HG02970 (cell line): ENCODE results near the gene ERVH48-1.
"Not testable (repeated sequence)": the region's sequence is repeated elsewhere in the genome, so short reads cannot be mapped to it uniquely, and the experiment has no call there.

Source experiments
- ATAC-seq: cut with Tn5 transposase; IDR thresholded peaks from one replicate; pipeline ENCODE4 v1.9.1; 2021; ENCODE audit warnings: mild to moderate bottlenecking, moderate library complexity, moderate number of reproducible peaks; ENCODE audit not compliant: unreplicated experiment, low FRiP score

The ERVH48-1 gene

DNA sequence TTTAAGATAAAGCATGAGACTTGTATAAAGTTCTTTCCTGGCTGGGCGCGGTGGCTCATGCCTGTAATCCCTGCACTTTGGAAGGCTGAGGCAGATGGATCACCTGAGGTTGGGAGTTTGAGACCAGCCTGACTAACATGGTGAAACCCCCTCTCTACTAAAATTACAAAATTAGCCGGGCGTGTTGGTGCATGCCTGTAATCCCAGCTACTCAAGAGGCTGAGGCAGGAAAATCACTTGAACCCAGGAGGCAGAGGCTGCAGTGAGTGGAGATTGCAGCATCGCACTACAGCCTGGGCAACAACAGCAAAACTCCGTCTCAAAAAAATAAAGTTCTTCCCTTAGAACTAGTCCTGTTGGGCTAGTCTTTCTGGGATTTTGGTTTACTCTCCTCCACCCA, 13.5 kb downstream of the ERVH48-1 start:
- not testable (repeated sequence) for ATAC-seq

DNA sequence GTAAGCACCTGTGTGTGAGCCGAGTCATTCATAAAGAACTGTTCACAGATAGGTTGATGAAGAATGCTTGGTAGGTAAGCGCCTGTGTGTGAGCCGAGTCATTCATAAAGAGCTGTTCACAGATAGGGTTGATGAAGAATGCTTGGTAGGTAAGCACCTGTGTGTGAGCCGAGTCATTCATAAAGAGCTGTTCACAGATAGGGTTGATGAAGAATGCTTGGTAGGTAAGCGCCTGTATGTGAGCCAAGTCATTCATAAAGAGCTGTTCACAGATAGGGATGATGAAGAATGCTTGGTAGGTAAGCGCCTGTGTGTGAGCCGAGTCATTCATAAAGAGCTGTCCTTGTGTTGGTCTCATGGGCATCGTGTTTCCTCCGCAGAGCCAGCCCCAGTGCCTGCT, 16.9 kb downstream of the ERVH48-1 start:
- ATAC-seq, result not testable (repeated sequence)

DNA sequence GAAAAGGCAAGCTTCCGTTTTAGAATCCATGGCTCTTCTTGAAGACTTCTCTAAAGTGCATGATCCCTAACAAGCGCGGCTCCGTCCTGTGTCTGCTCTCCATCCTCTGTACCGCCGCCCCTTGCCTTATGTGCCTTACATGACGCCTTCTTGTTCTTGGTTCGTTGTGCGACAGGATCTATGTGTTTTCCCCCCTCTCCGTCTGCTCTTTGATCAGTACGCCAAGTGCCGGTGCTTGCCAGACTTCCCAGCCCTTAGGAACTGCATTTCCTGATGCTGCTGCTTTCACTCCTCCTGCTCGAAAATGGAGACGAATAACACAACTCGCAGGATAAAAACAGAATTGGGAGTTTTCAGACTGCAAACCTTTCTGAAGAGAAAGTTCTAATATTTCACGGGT, 19.2 kb downstream of the ERVH48-1 start:
- no peak for ATAC-seq

DNA sequence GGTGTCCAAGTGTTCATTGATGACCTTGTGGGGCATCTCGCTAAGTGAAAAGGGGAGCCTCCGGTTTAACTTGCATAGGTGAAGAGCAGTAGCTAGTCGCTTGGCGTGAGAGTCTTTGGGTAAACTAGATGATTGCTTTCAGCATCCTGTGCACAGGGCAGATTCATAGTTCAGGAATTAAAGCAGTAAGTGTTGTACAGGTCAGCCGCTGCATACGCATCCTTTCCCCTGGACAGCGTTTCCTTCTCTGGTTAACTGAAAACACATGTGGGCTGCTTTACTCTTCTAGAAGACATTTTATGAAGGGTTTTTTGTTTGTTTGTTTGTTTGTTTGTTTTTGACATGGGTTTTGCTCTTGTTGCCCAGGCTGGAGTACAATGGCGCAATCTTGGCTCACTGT, 20.2 kb downstream of the ERVH48-1 start:
- no peak for ATAC-seq

DNA sequence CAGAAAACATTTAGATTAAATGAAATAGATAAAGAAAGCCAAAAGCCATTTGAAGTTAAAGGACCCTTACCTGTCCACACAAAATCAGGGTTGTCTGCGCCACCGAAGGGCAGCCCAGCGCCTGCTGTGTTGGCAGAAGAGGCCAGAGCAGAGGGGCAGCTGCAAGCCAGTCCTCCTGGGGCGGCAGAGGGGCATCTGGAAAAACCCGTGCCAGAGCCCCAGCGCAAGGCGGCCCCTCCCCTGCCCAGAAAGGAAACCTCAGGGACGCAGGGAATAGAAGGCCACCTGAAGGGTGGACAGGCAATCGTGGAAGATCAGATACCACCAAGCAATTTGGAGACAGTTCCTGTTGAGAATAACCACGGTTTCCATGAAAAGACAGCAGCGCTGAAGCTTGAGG, 21.6 kb downstream of the ERVH48-1 start:
- ATAC-seq, result no peak

DNA sequence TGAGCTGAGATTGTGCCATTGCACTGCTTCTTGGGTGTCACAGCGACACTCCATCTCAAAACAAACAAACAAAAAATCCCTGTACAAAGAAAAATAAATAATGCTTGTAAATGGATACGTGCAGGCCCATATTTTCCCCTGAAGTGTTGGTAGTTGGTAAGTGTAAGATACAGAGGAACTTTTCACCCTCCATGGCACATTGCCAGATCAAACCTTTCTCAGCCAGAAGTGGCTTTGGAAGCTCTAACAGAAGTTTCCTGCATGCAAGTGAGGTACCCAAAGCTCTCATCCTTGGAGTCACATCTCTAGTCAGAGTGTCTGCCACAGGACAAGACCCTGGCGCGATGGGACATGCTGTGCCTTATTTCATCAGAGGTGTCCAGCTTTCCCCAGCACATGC, 25.0 kb downstream of the ERVH48-1 start:
- ATAC-seq, result no peak

DNA sequence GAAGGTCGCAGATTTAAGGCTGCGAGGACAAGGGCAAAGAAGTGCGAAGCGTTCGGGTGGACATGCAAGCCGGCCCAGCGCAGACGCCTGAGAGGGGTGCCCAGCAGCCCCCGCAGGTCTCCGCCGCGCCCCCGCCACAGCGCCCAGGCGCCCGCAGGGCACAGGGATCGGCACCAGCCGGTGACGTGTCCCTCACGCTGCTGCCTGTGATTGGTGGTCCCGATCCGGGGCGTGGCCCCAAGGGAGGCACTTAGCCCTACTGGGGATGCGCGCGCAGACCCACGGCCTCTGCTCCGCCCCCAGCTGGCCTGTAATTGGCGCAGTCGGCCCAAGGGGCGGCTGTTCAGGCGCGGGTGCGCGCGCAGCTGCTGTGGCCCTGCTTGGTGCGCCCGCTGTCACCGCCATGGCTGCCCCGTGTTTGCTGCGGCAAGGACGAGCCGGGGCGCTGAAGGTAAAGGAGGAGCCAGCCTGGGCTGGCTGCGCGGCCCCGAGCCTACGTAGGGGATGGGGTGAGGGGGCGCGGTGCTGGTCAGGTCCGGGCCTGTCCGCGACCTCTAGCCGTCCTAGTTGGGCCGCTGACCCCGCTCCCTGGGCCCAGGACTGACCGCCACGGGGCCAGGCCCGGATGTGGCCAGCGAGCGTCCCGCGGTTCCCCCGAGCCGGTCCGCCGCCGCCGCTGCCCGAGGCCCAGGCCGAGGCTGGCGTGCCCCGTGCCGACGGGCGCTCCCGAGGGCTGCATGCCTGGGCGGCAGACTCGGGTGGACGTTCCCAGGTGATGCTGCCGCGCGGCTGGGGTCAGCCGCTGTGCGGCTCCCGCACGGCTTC, 32.3 kb downstream of the ERVH48-1 start, which contains the start of gene NDUFV3:
Gene NDUFV3 (plus strand): TSS at position 379 of the 825 bp plus-strand sequence. CDS start 25 bp downstream, at position 404.
- ATAC-seq, result peak; percentile 92

DNA sequence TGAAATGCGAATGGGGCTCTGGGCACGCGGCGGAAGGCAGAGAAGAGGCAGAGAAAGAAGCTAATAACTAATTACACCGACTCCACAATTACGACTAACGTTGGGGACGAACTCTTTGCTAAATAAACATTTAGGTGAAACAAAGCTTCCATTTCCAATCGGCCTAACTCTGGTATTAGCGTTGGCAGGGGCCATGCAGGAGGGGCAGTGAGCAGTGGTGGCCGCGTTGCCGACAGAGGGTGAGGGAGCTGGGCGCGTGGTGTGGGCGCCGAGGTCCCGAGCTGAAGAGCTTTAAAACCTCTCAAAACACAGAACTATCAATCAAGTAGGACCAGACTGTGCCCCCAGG, 32.9 kb downstream of the ERVH48-1 start:
- no peak for ATAC-seq

DNA sequence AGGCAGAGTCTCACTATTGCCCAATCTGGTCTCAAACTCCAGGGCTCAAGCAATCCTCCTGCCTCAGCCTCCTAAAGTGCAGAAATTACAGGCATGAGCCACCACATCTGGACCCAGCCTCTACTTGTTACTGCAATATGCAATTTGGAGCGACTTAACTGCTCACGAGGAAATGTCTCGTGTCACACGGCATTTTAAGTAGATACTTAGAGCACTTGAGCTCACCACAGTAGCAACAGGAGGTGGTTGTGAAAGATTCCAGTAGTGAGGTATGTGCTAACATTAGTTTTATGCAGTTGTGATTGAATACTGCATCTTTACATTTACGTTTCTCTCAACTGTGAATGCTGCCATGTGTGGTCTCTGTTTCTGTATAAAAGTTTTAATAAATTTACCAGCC, 38.1 kb downstream of the ERVH48-1 start:
- no peak for ATAC-seq

DNA sequence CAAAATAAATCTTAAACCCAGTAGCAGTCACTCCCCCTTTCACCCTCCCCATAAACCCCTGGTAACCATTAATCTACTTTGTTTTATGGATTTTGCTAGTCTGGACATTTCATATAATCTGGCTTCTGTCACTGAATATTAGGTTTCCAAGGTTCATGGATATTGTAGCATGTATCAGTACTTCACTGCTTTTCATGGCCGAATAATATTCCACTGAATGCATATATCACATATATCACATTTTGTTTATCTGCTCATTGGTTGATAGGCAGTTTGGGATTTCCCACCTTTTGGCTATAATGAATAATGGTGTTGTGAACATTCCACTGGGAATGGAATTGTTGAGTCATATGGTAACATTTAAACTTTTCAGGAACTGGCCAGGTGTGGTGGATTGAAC, 41.5 kb downstream of the ERVH48-1 start:
- no peak for ATAC-seq

DNA sequence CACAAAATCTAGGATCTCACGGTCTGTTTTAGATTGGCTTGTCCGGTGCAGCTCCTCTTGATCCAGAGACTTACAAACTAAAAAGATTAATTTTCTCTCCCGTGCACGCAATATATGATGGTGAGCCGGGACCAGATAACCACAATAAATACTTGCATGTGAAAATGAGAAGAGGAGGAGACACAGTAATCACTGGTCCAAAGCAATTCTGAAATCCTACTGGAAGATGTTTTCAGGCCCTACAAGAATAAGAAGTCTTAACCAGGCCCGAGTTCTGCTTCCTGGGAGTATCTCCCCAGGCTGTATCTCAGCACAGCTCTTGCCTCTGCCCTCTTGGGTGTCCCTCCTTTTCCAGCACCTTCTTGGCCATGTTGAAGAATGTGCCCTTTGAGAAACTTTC, 45.1 kb downstream of the ERVH48-1 start:
- no peak for ATAC-seq

DNA sequence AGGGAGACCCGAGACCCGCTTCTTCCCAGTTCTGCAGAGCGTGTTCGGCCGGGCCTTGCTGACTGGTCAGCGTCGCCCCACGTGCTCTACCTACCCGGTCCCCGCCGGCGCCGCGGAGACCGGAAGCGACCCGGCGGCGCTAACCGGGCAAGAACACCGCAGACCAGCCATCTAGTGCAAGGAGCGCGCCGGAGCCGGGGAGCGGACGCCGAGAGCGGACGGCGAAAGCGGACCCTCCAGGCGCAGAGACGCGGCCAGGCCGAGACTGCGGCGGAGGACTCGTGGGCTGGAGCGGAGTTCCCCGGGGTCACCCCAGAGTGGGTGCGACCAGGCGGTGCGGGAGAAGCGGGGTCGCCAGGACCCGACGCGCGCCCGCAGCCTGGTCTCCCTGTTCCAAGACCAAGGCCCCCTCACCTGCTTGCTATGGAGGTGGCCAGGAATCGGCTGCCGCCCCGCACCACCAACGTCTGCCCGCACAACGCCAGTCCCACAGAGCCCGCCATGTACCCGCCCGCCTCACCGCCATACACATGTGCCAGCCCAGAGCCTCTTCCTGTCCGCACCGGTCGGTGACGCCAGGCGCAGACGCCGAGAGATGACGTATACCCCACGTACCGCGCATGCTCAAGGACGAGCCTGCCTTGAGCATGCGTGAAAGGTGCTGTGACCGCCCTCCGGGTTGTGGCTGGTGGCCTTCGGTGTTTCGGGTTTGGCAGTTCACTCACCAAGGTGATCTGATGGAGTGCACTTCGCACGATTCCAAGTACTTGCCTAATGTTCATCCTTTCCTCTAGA, 46.2 kb downstream of the ERVH48-1 start, which contains the start of gene WDR4:
Gene WDR4 (minus strand): TSS at position 547 of the 795 bp plus-strand sequence. CDS start 44 bp downstream, at position 503.
- ATAC-seq, result peak; percentile 83

DNA sequence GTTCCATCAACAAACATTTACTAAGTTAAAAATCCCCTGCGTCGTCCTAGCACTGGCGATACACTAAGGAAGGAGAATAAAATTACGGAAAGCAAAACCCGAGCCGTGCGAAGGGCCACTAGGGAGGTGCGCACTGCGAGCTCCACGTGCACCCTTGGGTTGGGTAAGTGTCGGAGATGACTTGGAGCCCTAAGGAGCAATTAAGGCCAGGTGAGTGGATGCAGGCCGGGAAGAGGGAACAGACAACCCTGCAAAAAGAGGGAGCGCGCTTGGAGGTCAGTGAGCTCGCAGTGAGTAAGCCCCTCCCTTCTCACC, 46.8 kb downstream of the ERVH48-1 start:
- peak; percentile 15 for ATAC-seq

DNA sequence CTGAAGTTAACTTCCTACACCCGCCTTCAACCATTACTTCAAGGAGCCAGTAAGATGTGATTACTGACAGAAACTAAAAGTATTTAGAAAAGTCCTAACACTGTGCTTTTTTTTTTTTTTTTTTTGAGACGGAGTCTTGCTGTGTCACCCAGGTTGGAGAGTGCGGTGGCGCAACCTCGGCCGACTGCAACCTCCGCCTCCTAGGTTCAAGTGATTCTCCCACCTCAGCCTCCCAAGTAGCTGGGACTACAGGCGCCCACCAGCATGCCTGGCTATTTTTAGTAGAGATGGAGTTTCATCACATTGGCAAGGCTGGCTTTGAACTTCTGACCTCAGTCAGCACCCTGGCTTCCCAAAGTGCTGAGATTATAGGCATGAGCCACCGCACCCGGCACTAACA, 49.6 kb downstream of the ERVH48-1 start:
- not testable (repeated sequence) for ATAC-seq

DNA sequence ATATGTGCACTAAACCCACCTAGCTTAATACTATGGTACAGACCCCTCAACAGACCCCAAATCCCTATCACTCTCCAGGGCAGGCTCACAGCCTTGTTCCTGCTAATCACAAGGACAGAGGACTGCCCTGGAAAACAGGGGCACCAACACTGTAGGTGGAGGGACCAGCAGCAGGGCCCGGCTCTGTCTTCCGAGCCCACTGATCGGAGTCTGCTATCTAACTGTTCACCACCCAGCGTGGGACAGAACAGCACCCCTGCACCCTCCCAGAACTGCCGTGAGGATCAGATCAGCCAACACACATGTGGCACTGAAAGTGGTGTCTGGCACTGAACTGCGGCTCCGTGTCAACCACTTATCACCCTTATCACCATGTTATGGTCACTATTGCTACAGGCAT, 52.3 kb downstream of the ERVH48-1 start:
- no peak for ATAC-seq

DNA sequence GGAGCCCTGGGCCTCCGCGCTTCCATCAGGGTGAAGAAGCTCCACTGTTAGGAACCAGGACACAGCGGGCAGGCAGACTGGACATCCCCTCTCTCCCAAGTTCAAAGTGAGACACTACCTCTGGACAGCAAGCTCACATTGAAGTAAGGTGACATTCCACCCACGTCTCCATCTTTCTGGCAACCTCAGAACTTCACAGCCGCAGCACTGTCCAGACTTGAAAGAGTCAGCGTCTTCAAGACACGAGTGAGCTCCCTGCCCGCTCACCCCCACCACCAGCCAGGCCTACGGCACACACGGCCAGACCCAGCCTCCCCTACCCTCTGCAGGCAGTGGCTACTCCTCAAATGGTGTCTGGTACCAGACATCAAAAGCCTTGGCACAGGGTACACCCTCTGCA, 57.2 kb downstream of the ERVH48-1 start:
- ATAC-seq, result no peak
